ENCODE measurements around the gene EIF3I. TPM values are rescaled to one million over a fixed set of nuclear protein-coding genes. Genes with fewer than 3 reads are reported as not detected.

The EIF3I gene
- total and polyA plus RNA-seq, 3 donors from 2014 or later, result 97.7 to 140 (median 140) TPM

DNA sequence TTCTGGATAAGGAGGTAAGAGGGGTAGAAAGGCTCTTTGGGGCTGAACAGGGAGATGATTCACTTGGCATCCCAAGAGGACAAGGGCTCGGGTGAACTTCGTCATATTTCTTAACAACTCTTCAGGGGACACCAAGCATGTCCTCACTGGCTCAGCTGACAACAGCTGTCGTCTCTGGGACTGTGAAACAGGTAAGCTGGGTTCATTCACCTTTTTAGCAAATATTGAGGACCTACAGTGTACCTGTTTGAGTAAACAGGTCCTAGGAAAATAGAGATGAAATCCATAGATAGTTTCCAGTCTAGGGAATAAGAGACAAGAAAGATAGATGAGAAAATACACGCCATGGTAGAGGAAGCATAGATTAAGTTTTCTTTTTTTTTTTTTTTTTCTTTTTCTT, 2.1 kb downstream of the EIF3I start:
- H3K9me3 ChIP-seq, result no peaks in the 10 kb centered on the region
- H3K4me1 ChIP-seq, result peaks cover 25% of the 10 kb centered on the region
- WGBS, 2 donors, result 89 to 92% methylated on average over 4 of the region's 4 CpGs
- H3K36me3 ChIP-seq (ENCODE audit: low read depth, missing control alignments), result no peaks in the 10 kb centered on the region
- no peaks in the 10 kb centered on the region for H3K27me3 ChIP-seq
- intact Hi-C loops (cut with DNase I; ENCODE audit: low total_unique reads), result no loop called here
- H3K27ac ChIP-seq, result no peak overlapping the region
- no peak overlapping the region for H3K4me3 ChIP-seq
- TF ChIP-seq POLR2A (IDR thresholded peaks at IDR 0.05), result no peak
- TF ChIP-seq, protein P1, sequence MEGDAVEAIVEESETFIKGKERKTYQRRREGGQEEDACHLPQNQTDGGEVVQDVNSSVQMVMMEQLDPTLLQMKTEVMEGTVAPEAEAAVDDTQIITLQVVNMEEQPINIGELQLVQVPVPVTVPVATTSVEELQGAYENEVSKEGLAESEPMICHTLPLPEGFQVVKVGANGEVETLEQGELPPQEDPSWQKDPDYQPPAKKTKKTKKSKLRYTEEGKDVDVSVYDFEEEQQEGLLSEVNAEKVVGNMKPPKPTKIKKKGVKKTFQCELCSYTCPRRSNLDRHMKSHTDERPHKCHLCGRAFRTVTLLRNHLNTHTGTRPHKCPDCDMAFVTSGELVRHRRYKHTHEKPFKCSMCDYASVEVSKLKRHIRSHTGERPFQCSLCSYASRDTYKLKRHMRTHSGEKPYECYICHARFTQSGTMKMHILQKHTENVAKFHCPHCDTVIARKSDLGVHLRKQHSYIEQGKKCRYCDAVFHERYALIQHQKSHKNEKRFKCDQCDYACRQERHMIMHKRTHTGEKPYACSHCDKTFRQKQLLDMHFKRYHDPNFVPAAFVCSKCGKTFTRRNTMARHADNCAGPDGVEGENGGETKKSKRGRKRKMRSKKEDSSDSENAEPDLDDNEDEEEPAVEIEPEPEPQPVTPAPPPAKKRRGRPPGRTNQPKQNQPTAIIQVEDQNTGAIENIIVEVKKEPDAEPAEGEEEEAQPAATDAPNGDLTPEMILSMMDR (IDR thresholded peaks at IDR 0.05), result no peak
- DNase-seq, result no peak

DNA sequence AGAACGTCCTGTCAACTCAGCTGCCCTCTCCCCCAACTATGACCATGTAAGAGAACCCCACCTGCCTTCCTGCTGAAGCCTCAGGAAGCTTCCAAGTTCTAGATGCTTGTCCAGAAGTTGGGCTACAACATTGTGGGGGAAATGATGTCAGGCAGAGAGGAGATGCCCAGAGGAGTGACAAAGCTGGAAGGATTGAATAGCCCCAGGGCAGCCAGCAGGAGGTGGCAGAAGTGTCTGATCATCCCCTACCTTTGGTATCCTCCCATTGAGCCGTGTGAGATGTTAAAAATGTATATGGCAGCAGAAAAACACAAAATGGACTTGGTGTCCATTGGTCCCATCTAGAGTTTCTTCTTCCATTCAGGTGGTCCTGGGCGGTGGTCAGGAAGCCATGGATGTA, 6.6 kb downstream of the EIF3I start:
- TF ChIP-seq, protein P1 (IDR thresholded peaks at IDR 0.05), result no peak
- no peak for TF ChIP-seq POLR2A (IDR thresholded peaks at IDR 0.05)
- DNase-seq, result no peak
- intact Hi-C loops (cut with DNase I; ENCODE audit: low total_unique reads), result no loop called here
- H3K27ac ChIP-seq, result no peak overlapping the region
- no peaks in the 10 kb centered on the region for H3K36me3 ChIP-seq (ENCODE audit: low read depth, missing control alignments)
- no peak overlapping the region for H3K4me3 ChIP-seq
- H3K4me1 ChIP-seq, result peaks cover 2% of the 10 kb centered on the region
- no peaks in the 10 kb centered on the region for H3K27me3 ChIP-seq
- H3K9me3 ChIP-seq, result no peaks in the 10 kb centered on the region
- WGBS, 2 donors, result 71 to 83% methylated on average over 3 of the region's 3 CpGs

DNA sequence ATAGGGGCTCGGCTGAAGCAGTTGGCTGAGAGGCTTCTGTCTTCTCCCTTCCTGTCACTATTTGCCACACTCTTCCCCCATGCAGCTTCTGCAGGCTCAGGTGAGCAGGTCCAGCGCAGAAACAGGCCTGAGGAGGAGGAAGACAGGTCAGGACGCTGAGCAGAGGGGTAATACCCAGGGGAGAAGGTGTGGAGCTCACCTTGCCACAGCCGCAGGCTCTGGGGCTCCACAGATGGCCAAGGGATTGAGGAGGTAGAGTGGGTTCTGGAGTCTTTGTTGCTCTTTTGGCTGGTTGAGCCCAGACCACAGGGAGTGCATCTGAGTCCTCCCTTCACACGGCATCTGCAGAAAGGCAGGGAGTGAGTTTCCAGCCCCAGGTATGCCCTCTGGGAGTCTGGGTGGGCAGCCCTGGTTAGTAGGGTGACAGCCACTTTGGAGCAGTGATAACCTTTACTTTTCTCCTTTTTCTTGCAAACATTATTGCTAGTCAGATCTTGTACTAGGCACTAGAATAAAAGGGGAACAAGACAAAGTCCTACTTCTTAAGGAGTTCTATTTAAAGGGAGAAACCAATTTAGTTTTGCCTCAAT, 9.7 kb downstream of the EIF3I start:
- no peaks in the 10 kb centered on the region for H3K36me3 ChIP-seq (ENCODE audit: low read depth, missing control alignments)
- 75 to 83% methylated on average over 5 of the region's 5 CpGs for WGBS, 2 donors
- intact Hi-C loops (cut with DNase I; ENCODE audit: low total_unique reads), result no loop called here
- DNase-seq, result no peak
- H3K4me3 ChIP-seq, result no peak overlapping the region
- H3K27me3 ChIP-seq, result no peaks in the 10 kb centered on the region
- H3K9me3 ChIP-seq, result no peaks in the 10 kb centered on the region
- peaks cover 28% of the 10 kb centered on the region for H3K4me1 ChIP-seq
- TF ChIP-seq POLR2A (IDR thresholded peaks at IDR 0.05), result no peak
- TF ChIP-seq, protein P1 (IDR thresholded peaks at IDR 0.05), result no peak
- H3K27ac ChIP-seq, result no peak overlapping the region

DNA sequence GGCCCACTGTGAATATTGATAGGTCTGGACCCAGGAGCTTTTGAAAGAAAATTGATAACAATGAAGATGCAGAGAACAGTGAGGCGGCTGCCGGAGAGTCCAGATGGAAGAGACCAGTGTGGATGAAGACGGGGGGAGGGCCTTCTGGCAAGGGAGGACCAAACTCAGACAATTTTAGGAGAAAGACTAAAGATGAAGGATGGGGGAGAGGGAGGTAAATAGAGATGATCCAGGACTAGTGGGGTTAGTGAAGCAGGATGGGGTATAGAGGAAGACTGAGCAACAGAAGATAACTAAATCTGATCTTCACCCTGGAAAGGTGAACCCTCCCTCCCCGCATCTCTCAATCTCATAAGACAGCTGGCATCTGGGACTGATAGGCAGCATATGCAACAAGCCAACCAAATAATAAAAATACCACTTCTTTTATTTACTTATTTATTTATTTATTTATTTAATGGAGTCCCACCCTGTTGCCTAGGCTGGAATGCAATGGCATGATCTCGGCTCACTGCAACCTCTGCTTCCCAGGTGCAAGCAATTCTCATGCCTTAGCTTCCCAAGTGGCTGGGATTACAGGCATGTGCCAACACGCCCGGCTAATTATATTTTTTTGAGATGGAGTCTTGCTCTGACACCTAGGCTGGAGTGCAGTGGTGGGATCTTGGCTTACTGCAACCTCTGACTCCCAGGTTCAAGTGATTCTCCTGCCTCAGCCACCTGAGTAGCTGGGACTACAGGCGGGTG, 10.5 kb downstream of the EIF3I start:
- DNase-seq, result no peak
- TF ChIP-seq, protein P1 (IDR thresholded peaks at IDR 0.05), result no peak
- no peak for TF ChIP-seq POLR2A (IDR thresholded peaks at IDR 0.05)
- Histone ChIP-seq H3K27me3 (no peaks in the 10 kb centered on the region), H3K36me3 (ENCODE audit: low read depth, missing control alignments) (no peaks in the 10 kb centered on the region), H3K27ac (no peak overlapping the region), H3K4me1 (peaks cover 30% of the 10 kb centered on the region), H3K4me3 (no peak overlapping the region), H3K9me3 (no peaks in the 10 kb centered on the region)
- WGBS, 2 donors, result 87 to 92% methylated on average over 8 of the region's 8 CpGs
- intact Hi-C loops (cut with DNase I; ENCODE audit: low total_unique reads), result no loop called here
